ENCODE data around the gene TICRR. TPM values are rescaled to one million over a fixed set of nuclear protein-coding genes. Genes with fewer than 3 reads are reported as not detected.

The TICRR gene
- total RNA-seq, 1 donor from 2014 or later: 19.6 TPM

DNA sequence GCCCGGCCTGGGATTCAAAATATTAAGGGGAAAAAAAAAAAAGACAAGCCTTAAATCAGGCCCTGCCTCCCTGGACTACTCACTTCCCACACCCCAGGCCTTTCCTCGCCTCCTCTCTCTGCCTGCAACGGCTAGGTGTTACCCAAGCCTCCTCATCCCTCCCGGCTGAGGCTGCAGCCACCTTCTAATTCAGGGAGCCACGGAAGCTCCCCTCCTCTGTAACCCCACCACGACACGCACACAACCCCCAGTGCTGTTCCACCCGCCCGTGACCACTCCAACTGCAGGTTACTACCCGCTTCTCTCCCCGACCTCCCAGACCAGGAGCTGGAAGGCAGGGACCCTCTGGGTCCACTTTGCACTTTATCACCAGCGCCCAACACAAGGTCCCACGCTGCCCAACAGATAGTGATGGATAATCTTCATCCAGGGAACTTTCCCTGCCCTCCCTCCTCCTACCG lies 79.1 kb downstream of the TICRR start:
- intact Hi-C loops (cut with micrococcal nuclease): no loop called here

DNA sequence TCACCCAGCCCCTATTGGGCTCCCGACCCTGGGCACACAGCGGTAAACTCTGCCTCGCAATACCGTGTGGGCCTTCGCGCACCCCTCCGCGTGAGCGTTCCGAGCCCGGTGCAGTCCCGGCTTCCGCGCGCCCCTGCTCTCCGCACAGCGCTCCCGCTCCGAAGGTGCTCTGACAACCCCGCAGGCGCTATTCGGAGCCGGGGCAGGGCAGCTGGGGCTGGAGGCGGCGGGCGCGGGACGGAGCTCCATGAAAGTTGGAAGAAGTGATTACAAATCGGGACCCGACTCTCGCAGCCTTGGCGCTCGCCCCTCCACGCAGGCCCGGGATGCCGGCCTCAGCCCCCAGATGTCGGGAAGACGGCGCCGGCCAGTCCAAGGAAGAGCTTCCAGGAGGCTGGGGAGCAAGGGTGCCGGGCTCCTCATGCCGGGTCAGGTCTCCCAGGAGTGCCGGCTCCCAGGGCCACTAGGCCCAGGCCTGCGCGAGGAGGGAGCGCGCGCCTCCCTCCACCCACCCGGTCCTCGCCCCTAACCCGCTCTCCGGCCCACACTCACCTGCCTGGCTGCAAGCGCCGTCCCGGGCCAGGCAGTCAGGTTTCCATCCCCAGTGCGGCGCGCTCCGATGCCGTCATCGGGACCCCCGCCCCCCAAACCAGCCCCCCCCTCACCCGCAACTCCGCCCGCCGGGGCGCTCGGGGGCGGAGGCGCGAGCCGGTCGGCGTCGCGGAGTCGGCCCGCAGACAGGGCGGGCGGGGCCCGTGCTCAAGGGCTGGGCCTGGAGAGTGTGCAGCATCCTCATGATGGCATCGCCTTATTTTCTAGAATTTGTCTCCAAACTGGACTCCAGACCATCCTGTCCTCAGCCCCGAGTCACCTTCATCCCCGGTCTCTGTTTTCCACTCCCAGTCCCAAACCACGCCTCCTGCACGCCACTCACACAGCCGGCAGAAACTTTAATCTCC lies 79.9 kb downstream of the TICRR start, which contains the start of gene KIF7:
TSS of gene KIF7 (minus strand) at position 621 of the 959 bp plus-strand sequence. CDS start 2,537 bp downstream, outside the sequence.
- intact Hi-C loops (cut with micrococcal nuclease): no loop called here

DNA sequence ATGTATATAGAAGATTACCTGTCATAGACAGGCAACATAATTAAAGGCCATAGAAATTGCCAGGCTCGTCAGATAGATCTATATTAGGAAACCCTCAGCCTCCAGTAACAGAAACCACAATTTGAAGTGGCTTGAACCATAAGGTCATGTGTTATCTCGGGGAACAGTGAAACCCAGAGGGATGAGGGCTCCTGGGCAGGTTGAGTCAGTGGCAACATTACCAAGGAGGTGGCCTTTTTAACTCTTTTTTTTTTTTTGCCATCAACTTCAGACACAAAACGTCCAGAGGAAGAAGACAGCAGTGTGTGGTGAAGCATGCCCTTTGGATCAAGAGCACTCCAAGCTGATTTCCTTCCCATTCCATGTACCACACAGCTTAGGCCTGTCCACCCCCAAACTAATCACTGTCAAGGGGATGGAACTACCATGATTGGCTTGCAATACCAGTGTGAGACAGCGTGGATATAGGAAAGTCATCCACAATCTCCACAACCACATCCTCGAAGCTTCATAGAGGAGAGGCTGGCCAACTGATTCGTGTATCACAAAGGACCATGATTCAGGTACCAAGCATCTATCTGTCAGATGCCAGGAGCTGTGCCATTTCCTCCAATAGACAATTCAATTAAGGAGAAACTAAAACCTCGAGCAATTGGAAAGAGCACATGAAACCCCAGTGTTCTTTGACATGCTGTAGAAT lies 81.0 kb downstream of the TICRR start:
- intact Hi-C loops (cut with micrococcal nuclease): no loop called here

DNA sequence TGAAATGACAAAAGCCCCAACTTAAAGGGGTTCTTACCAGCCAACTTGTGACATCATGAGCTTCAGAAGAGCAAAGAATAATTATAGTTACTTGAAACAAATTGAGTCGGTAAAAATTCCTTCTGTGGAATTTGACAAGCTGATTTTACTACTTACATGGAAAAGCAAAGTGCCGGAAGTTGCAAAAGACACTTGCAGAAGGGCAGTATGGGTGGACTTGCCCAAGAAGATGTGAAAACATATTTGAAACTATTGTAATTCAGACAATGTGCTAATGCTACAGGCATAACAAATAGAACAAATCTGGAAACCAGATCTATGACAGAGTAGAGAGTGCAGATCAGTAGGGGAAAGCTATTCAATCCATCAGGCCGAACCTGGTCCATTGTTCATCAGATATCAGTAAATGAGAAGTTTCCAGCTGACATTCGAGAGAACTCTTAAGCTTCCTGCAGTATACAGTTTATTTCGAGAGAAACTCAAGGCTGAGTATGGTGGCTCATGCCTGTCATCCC lies 82.5 kb downstream of the TICRR start:
- intact Hi-C loops (cut with micrococcal nuclease): no loop called here

DNA sequence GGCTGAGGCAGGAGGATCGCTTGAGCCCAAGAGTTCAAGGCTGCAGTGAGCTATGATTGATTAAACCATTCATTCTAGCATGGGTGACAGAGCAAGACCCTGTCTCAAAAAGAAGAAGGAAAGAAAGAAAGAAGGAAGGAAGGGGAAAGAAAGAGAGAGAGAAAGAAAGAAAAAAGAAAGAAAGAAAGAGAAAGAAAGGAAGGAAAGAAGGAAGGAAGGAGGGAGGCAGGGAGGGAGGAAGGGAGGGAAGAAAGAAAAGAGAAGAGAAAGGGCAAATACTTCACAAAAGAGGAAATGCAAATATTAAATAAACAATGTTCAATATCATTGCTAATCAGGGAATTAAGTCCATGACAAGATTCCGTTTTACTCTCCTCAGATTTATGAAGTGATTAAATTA lies 84.0 kb downstream of the TICRR start:
- intact Hi-C loops (cut with micrococcal nuclease): no loop called here

DNA sequence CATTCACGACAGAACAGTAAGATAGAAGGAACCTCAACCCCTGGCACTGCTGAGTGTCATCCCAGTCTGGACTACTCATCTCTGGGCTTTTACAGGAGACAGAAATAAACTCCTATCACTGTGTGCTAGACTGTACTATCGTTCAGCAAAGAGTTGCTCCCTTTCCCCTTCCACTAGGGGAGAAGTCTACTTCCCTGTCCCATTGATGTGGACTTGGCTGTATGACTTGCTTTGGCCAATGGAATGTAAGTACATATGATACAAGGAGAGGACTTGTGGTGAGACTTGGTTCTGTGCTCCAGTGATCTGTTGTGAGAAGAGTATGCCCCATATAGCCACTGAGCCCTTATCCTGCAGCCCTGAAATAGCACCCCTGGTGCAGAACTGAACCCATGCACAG lies 85.3 kb downstream of the TICRR start:
- intact Hi-C loops (cut with micrococcal nuclease): no loop called here

DNA sequence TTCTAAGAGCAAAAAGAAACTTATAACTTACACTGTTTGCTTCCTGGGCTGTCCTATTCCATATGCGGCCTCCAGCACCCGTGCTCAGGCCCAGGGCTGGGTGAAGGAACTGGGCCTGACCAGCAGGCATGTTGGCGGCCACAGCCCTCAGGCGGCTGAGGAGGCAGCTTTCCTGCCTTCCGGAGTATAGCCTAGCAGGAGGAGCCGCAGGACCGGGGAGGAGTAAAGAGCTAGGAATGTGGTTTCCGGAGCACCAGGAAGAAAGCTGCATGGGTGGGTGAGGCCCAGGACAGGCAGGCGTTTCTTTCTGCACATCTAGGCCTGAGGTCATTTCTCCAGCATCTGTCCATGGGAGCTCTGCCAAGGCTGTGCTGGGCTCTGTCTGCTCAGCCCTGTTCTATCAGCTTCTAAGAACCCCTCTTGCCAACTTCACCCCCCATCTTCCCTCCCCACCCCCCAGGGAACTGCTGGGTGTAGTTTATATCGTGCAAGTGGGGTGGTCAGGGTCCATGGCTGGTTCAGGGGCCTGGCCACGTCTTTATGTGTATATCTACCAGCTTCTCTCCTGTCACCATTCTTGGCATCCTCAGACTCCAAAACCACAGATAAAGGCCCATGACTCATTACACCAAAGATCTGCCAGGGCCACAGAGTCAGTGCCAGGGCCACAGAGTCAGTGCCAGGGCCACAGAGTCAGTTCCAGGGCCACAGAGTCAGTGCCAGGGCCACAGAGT lies 87.8 kb downstream of the TICRR start:
- intact Hi-C loops (cut with micrococcal nuclease): no loop called here

DNA sequence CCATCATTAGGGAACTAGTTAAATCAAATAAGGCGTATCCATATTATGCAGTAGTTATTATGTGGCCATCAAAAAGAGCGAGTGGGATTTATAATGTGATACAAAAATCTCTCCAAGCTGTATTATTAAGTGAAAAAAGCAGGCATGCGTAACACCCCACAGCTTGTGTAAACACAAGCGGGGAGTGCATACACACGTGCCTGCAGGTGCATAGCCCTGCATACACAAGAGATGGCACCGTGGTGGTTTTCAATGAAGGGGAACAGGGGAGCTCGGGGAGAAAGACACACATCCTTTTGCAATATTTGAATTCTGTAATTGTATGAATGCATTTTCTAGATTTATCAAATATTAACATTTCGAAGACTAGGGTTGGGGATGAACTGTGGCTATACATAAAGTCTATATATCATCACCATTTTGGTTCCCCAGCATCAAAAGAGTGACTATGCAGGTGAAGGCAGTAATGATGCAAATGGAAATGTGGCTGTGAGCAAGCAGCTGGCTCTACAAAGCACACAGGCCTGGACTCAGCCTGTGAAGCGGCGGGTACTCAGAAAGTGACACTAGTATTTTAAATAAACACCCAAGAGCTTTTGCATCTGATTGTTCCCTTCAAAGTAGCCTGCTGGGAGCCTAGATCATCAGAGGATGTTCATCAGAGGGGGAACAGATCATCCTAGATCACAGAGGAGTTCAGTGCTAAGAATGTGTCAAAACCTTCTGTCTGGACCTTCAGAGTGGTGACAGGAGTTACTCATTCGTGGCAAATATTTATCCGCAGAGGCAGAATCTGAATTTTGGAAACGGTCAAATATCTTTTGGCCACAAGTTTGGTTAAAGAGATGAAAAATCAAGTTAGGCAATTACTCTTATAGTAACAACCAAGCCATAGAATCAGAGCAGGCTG lies 89.4 kb downstream of the TICRR start:
- intact Hi-C loops (cut with micrococcal nuclease): no loop called here

DNA sequence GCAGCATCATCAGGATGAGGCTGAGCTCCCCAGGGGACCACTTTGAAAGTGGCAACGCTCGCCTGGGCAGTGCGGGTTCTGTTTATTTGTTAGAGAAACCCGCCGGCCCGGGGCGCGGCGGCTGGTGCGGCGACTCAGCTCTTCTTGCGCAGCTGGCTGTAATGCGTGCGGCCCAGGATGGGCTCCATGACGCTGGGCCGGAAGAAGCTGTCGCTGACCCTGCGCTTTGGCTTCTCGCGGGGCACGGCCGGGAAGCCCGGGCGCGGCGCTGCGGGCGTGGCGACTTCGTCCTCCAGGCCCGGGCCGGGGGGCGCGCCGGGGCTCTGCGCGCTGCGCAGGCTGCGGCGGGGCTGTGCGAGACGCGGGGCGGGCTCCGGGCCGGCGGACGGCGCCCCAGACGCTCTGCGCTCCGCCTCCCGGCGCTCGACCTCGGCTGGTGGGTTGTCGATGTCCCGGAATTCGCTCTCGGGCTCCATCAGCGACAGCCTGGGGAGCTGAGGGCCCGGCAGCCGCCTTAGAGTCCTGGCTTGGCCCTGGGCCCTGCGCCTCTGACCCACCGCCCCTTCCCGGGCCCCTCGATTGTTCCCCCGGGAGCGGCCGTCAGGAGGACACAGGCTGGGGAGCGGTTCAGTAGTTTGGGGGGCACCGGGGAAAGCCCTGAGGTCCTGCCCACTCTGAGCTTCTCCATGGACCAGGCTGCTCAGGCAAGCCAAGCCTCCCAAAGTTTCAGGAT lies 90.3 kb downstream of the TICRR start:
- intact Hi-C loops (cut with micrococcal nuclease): no loop called here

DNA sequence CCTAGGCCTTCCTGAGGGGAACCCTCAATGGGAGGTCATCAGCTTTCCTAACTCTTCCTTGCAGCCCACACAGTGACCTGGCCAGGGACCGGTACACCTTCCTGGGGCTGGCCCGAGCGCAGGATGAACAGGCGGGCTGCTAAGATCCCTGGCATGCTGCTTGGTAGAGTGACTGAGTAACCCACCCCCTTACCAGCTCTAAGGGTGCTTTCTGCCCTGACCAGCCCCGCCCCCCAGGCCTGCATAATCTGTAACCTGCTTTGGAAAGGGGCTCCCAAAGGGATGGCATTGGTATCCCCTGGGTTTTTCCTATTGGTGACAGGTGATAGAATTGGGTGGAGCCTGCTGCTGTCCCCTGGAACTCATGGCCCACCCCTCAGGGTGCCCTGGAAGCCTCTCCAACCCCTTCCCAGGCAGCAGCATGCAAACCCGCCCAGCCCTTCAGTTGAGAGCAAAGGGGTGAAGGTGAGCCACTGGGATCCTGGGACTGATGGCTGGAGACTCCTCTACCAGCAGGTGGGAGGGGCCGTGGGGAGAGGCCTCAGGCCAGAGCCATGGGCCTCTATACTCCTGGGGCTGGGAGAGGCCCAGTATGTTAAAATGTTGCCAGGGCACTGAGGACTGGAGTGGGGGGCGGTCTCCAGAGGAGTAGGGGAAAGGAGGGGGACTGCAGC lies 91.1 kb downstream of the TICRR start:
- intact Hi-C loops (cut with micrococcal nuclease): no loop called here

DNA sequence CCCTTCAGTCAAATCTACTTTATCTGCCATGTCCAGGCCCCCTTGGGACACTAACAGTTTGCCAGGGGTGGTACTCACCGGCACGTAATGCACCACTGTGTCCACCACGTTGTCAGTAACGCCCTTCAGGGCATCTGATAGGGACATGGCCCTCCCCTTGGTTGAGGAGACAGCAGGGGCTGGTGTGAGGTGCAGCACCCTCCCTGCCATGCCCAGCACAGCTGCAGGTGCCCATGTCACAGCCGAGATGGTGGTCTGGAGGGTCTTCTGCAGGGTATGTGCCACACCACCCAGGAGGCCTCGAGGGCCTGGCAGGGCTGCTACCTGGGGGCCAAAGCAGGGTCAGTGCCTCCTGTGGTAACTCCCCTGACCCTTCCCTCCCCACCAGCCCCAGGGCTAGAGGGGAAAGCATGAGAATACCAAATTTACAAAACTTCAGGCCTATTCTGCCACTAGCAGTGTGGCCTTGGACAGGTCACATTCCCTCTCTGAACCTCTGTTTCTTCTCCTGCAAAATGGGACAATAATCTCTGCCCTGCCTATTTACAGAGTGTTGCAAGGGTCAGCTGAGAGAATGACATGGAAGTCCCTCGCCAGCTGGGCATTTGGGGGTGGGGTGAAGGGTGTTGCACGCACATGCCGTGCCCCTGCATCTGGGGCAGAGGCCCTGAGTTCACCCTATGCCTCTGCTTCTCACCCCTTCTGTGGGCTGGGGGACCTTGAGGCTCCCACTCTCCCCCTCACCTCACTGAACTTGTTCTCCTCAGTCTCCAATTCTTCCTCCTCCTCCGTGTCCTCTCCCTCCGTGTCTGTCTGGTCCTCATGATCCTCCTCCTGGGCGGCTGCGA lies 91.8 kb downstream of the TICRR start:
- intact Hi-C loops (cut with micrococcal nuclease): no loop called here

DNA sequence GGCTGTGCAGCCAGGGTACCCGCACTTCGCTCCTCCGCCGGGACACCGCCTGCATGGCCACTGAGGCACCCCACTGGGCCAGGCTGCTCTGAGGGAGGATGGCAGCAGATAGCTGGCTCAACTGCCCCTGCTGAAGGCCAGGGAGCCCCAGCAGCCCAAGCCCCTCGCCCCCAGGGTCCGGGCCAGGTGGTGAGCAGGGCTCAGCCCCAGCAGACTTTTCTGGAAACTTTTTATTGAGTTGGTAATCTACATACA lies 92.4 kb downstream of the TICRR start:
- intact Hi-C loops (cut with micrococcal nuclease): no loop called here

DNA sequence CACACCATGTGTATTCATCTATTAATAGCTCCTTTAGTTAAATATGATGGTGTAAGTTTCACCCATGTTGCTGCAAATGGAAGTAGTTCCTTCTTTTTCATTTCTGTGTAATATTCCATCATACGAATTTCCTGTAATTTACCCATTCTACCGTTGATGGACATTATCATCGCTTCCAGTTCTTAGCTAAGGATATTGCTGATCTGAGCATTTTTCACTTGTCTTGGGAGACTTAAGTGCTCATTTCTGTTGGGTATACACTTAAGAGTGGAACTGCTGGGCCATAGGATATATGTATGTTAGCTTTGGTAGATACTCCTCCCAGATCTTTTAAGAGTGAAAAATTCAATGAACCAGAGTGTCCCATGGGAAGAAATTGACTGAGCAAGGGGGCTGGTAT lies 92.9 kb downstream of the TICRR start:
- intact Hi-C loops (cut with micrococcal nuclease): no loop called here

DNA sequence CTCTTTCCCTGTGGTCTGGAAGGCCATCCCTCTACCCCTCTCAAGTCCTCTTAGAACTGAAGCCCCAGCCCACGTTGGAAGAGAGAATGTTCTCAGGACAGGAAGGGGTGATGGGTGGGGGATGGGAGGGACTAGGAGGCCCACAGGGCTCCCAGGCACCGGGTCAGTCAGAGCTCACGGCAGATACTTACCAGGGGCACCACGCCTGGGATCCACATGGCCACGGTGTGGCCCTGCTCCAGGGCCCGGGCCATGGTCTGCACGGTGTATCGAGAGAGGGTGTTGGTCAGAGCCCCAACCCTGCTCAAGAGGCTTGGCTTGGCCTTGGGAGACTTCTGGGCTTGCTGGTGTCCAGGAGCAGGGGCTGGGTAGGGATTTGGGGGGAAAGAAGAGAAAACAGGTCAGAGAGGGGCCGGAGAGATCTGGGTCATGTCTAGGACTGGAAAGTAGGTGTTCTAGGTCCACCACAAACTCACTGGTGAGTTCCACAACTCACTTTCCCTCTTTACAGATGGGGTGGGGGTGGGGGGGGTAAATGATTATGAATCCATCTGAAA lies 94.1 kb downstream of the TICRR start:
- intact Hi-C loops (cut with micrococcal nuclease): no loop called here

DNA sequence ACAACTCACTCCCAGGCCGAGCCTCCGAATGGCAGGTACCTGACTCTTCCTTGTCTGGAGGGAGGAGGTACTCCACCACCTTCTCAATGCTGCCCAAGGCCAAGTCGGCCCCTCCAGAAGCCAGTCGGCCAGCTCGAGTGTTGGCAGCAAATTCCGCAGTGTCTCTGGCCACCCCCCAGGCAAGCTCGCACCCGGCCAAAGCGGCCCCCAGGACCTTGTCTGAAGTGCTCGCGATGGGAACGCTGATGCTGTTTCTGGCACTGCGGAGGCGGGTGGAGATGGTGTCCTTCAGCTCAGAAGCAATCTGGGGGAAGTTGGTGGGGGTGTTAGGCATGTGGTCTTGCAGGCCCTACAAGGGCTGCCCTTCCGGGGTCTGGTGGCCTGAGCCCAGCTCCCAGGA lies 94.7 kb downstream of the TICRR start:
- intact Hi-C loops (cut with micrococcal nuclease): no loop called here

DNA sequence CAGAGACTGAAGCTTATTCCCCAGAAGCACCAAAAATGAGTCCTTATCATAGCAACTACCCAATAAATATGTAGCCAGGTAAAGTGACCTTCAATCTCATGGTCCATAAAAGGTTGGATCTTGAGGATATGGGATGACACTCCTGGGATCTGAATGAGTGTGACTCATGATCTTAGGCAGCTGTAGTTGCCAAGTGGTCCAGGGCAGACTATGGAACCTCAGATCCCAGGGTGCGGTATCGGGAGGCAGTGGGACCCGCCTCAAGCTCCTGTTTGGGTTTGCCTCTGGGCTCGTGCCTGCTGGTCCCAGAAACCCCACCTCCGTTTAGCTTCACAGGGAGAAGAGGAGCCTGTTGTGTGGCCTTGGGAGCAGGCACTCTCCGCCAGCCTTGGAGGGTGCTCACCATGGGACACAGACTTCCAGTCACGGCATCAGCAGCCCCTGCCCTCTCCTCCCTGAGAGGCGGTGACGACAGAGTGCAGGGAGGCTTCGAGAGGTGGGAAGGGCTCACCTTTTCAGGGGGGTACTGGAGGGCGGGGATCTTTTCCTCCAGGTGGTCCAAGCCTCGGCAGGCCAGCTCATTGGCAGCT lies 95.8 kb downstream of the TICRR start:
- intact Hi-C loops (cut with micrococcal nuclease): no loop called here

DNA sequence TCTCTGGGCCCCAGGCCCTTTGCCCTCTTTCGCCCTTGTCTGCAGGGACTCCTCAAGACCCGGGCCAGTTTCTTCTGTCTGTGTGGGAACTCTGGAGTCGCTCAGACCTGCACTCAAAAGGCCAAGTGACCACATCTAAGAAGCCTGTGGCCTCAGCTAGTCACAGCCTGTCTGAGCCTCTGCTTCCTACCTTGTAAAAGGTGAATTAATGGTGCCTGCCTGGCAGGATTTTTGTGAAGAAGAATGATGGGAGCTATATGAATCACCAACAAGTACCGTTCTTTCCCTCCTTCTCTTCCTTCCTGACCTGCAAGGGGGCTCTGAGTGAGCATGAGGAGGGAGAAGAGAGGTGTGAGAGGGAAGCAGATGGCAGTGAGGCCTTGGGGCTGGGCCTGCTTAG lies 96.4 kb downstream of the TICRR start:
- intact Hi-C loops (cut with micrococcal nuclease): no loop called here
